Hepatocyte (in vitro differentiated cells): ENCODE measurements around the gene ST6GAL1. TPM values are rescaled to one million over a fixed set of nuclear protein-coding genes. Genes with fewer than 3 reads are reported as not detected.
"Not testable (repeated sequence)": the region's sequence is repeated elsewhere in the genome, so short reads cannot be mapped to it uniquely, and the experiment has no call there.

Source experiments
- DNase-seq: peaks from one replicate; pipeline ENCODE4 v3.0.0-alpha.2; 2016; ENCODE audit warnings: low spot score
- H2AFZ ChIP-seq: fragments of 200-600 bp; sonication (generic); 2 replicates; pipeline ENCODE4 v1.6.0; 2016; ENCODE audit warnings: antibody characterized with exemption, mild to moderate bottlenecking
- H3K27ac ChIP-seq: fragments of 200-600 bp; sonication (generic); 2 replicates; pipeline ENCODE4 v1.5.1; 2016; ENCODE audit warnings: mild to moderate bottlenecking
- H3K27me3 ChIP-seq: fragments of 200-600 bp; sonication (generic); 2 replicates; pipeline ENCODE4 v1.6.1; 2016
- H3K36me3 ChIP-seq: fragments of 200-600 bp; sonication (generic); replicated peaks from 2 replicates; pipeline ENCODE4 v1.5.1; 2016; ENCODE audit warnings: low read depth; ENCODE audit not compliant: insufficient read depth
- H3K4me1 ChIP-seq: fragments of 200-600 bp; sonication (generic); 2 replicates; pipeline ENCODE4 v1.5.1; 2016; ENCODE audit warnings: mild to moderate bottlenecking, moderate library complexity; ENCODE audit not compliant: insufficient read depth
- H3K4me2 ChIP-seq: fragments of 200-600 bp; sonication (generic); 2 replicates; pipeline ENCODE4 v1.6.0; 2016
- H3K4me3 ChIP-seq: fragments of 200-600 bp; sonication (generic); 2 replicates; pipeline ENCODE4 v1.5.1; 2016; ENCODE audit warnings: mild to moderate bottlenecking
- H3K79me2 ChIP-seq: fragments of 200-600 bp; sonication (generic); 2 replicates; pipeline ENCODE4 v1.6.0; 2017; ENCODE audit warnings: mild to moderate bottlenecking
- H3K9me2 ChIP-seq: fragments of 200-600 bp; sonication (generic); replicated peaks from 2 replicates; pipeline ENCODE4 v1.6.0; 2017; ENCODE audit warnings: mild to moderate bottlenecking; ENCODE audit not compliant: insufficient read depth
- H3K9me3 ChIP-seq: fragments of 200-600 bp; sonication (generic); 2 replicates; pipeline ENCODE4 v1.5.1; 2016; ENCODE audit warnings: low read depth, mild to moderate bottlenecking
- H4K20me1 ChIP-seq: fragments of 200-600 bp; sonication (generic); 2 replicates; pipeline ENCODE4 v1.6.0; 2016; ENCODE audit warnings: mild to moderate bottlenecking; ENCODE audit not compliant: insufficient read depth, poor library complexity, severe bottlenecking
- CTCF ChIP-seq: fragments of 200-600 bp; sonication (generic); IDR thresholded peaks from 2 replicates; pipeline ENCODE4 v1.5.1; 2016; ENCODE audit warnings: antibody characterized with exemption, mild to moderate bottlenecking; ENCODE audit not compliant: poor library complexity
- EZH2 ChIP-seq: fragments of 200-600 bp; sonication (generic); IDR thresholded peaks from 2 replicates; pipeline ENCODE4 v1.6.1; 2016; ENCODE audit warnings: antibody characterized with exemption, mild to moderate bottlenecking, borderline replicate concordance
- EZH2phosphoT487 ChIP-seq: fragments of 200-600 bp; sonication (generic); IDR thresholded peaks from one replicate; pipeline ENCODE4 v1.6.1; 2018; ENCODE audit warnings: antibody characterized with exemption, mild to moderate bottlenecking, low read depth, moderate library complexity; ENCODE audit not compliant: unreplicated experiment, severe bottlenecking
- WGBS: methylation state at CpG from one replicate; pipeline ENCODE4 v1.1.6; 2016; ENCODE audit warnings: low lambda C conversion rate; ENCODE audit errors: missing lambda C conversion rate; 5-methylcytosine and 5-hydroxymethylcytosine counted together
- polyA plus RNA-seq: library from polyadenylated mRNA; unstranded; fragments of >200 nt; fragmentation: Nextera tagmentation; extraction: Ambion mirVana; gene quantifications from 2 replicates; pipeline ENCODE4 v1.2.1, GENCODE V29; 2016
- total RNA-seq: library from RNA; depleted of rRNA; stranded (reverse); fragments of >200 nt; gene quantifications from 2 replicates; pipeline ENCODE4 v1.2.3, GENCODE V29; 2014

ST6GAL1 gene
- total and polyA plus RNA-seq, 2 experiments from 2014 or later, result 57.5 to 109 TPM

- H3K4me1 ChIP-seq, result no peaks in the 10 kb centered on the region
- H2AFZ ChIP-seq, result no peak overlapping the region
- H3K27me3 ChIP-seq, result no peaks in the 10 kb centered on the region
- H3K4me3 ChIP-seq, result no peak overlapping the region
- no peaks in the 10 kb centered on the region for H3K9me3 ChIP-seq
- no peaks in the 10 kb centered on the region for H3K9me2 ChIP-seq
- no peaks in the 10 kb centered on the region for H3K79me2 ChIP-seq
- no peaks in the 10 kb centered on the region for H3K36me3 ChIP-seq
- 97% methylated on average over 3 of the region's 3 CpGs for WGBS
- TF ChIP-seq CTCF (no peak), EZH2 (no peak), EZH2phosphoT487 (no peak)
- H3K27ac ChIP-seq, result no peak overlapping the region
- H4K20me1 ChIP-seq, result no peaks in the 10 kb centered on the region
- no peak overlapping the region for H3K4me2 ChIP-seq
- no peak for DNase-seq
Observed at GRCh38 chr3:186990277-186990676, 60.0 kb downstream of the ST6GAL1 start.

GRCh38 chr3:186990878-186991308 is 60.6 kb downstream of the ST6GAL1 start:
- WGBS, result 93% methylated on average over 5 of the region's 5 CpGs
- DNase-seq, result peak; percentile 53
- Histone ChIP-seq H3K27me3 (no peaks in the 10 kb centered on the region), H3K9me3 (no peaks in the 10 kb centered on the region), H3K4me1 (no peaks in the 10 kb centered on the region), H3K9me2 (no peaks in the 10 kb centered on the region), H4K20me1 (no peaks in the 10 kb centered on the region), H3K4me2 (no peak overlapping the region), H3K79me2 (no peaks in the 10 kb centered on the region), H2AFZ (no peak overlapping the region), H3K36me3 (no peaks in the 10 kb centered on the region), H3K27ac (peak overlapping the region; percentile 57), H3K4me3 (no peak overlapping the region)
- TF ChIP-seq CTCF (no peak), EZH2 (no peak), EZH2phosphoT487 (no peak)

- no peaks in the 10 kb centered on the region for H4K20me1 ChIP-seq
- DNase-seq, result no peak
- H2AFZ ChIP-seq, result no peak overlapping the region
- H3K9me2 ChIP-seq, result no peaks in the 10 kb centered on the region
- no peaks in the 10 kb centered on the region for H3K36me3 ChIP-seq
- no peaks in the 10 kb centered on the region for H3K79me2 ChIP-seq
- no peak overlapping the region for H3K4me3 ChIP-seq
- WGBS, result 95% methylated on average over 4 of the region's 4 CpGs
- no peaks in the 10 kb centered on the region for H3K27me3 ChIP-seq
- H3K27ac ChIP-seq, result peak overlapping the region; percentile 57
- H3K4me2 ChIP-seq, result no peak overlapping the region
- H3K9me3 ChIP-seq, result no peaks in the 10 kb centered on the region
- TF ChIP-seq EZH2, result no peak
- TF ChIP-seq CTCF, result no peak
- TF ChIP-seq EZH2phosphoT487, result no peak
- no peaks in the 10 kb centered on the region for H3K4me1 ChIP-seq
Observed at GRCh38 chr3:186991470-186991869, 61.1 kb downstream of the ST6GAL1 start.

GRCh38 chr3:186992096-186992495 is 61.8 kb downstream of the ST6GAL1 start:
- H2AFZ ChIP-seq, H4K20me1 ChIP-seq, H3K4me2 ChIP-seq, H3K27ac ChIP-seq, H3K9me3 ChIP-seq, H3K36me3 ChIP-seq, H3K9me2 ChIP-seq, H3K4me1 ChIP-seq, DNase-seq, H3K27me3 ChIP-seq, H3K4me3 ChIP-seq, H3K79me2 ChIP-seq: not testable (repeated sequence)
- 100% methylated on average over 1 of the region's 1 CpG for WGBS
